Measurements from ENCODE around the gene SNTG2. TPM values are rescaled to one million over a fixed set of nuclear protein-coding genes. Genes with fewer than 3 reads are reported as not detected.

SNTG2 gene
- total and polyA plus RNA-seq, 4 donors = not detected

GRCh38 chr2:1393321-1393720 is 442.7 kb downstream of the SNTG2 start (continued):
- no peak for TF ChIP-seq ATF3 (IDR thresholded peaks at IDR 0.05)
- TF ChIP-seq YY1 (IDR thresholded peaks at IDR 0.05) = no peak
- TF ChIP-seq FOXA1 (IDR thresholded peaks at IDR 0.05) = no peak
- no peak for TF ChIP-seq MAX (IDR thresholded peaks at IDR 0.05)
- TF ChIP-seq FOXA2 (IDR thresholded peaks at IDR 0.05) = no peak
- no peak for TF ChIP-seq RAD21 (IDR thresholded peaks at IDR 0.05)
- no peak for TF ChIP-seq HNF4G (IDR thresholded peaks at IDR 0.05)
- no peak for TF ChIP-seq ZBTB33 (IDR thresholded peaks at IDR 0.05)
- no peak for TF ChIP-seq JUND (IDR thresholded peaks at IDR 0.05)
- TF ChIP-seq RXRA (IDR thresholded peaks at IDR 0.05) = no peak
- no peak for TF ChIP-seq TAF1 (conservative IDR thresholded peaks at IDR 0.05)
- TF ChIP-seq GABPA (IDR thresholded peaks at IDR 0.05 in 1 of 2, conservative IDR thresholded peaks at IDR 0.05 in 1 of 2) = no peak

GRCh38 chr2:1394709-1395408 is 444.2 kb downstream of the SNTG2 start:
- 83% methylated on average over 7 of the region's 7 CpGs for WGBS
- no peak for DNase-seq (ENCODE audit: low spot score)
- no peaks in the 10 kb centered on the region for H3K4me1 ChIP-seq (ENCODE audit: control insufficient read depth in 4 of 4, insufficient read depth in 4 of 4, low read length in 3 of 4)
- no peak overlapping the region for H3K27ac ChIP-seq (ENCODE audit: low read depth in 1 of 2, low read length in 2 of 2)
- H3K4me3 ChIP-seq (ENCODE audit: low read depth in 1 of 3, low read length in 3 of 3) = no peak overlapping the region
- H3K9ac ChIP-seq (ENCODE audit: low read depth in 1 of 2, low read length in 2 of 2) = no peak overlapping the region
- TF ChIP-seq TAF1 (conservative IDR thresholded peaks at IDR 0.05) (no peak), EGR1 (IDR thresholded peaks at IDR 0.05; ENCODE audit: low read depth in 2 of 2) (no peak), SP1 (IDR thresholded peaks at IDR 0.05) (no peak)
- no peaks in the 10 kb centered on the region for H3K36me3 ChIP-seq (ENCODE audit: control insufficient read depth in 4 of 4, insufficient read depth in 3 of 4, low read depth in 1 of 4, low read length in 3 of 4)
- H3K27me3 ChIP-seq (ENCODE audit: control insufficient read depth in 4 of 4, insufficient read depth in 4 of 4, low read length in 3 of 4) = peaks cover 0 to 4% (median 0%) of the 10 kb centered on the region in 4 donors
- no peaks in the 10 kb centered on the region for H3K9me3 ChIP-seq (ENCODE audit: control insufficient read depth in 4 of 4, low read length in 3 of 4)

GRCh38 chr2:1397350-1397749 is 446.7 kb downstream of the SNTG2 start:
- no peaks in the 10 kb centered on the region for H3K4me1 ChIP-seq (ENCODE audit: control insufficient read depth in 4 of 4, insufficient read depth in 4 of 4, low read length in 3 of 4)
- TF ChIP-seq TAF1 (conservative IDR thresholded peaks at IDR 0.05) = no peak
- no peak for TF ChIP-seq YY1 (IDR thresholded peaks at IDR 0.05)
- TF ChIP-seq REST (IDR thresholded peaks at IDR 0.05) = no peak
- no peak for TF ChIP-seq CTCF (IDR thresholded peaks at IDR 0.05; ENCODE audit: low read depth, low read length, missing input control)
- no peak for TF ChIP-seq SP1 (IDR thresholded peaks at IDR 0.05)
- TF ChIP-seq GABPA (IDR thresholded peaks at IDR 0.05 in 1 of 2, conservative IDR thresholded peaks at IDR 0.05 in 1 of 2) = no peak
- TF ChIP-seq FOXA2 (IDR thresholded peaks at IDR 0.05) = no peak
- no peak for TF ChIP-seq MAX (IDR thresholded peaks at IDR 0.05)
- no peak for TF ChIP-seq RXRA (IDR thresholded peaks at IDR 0.05)
- TF ChIP-seq HNF4G (IDR thresholded peaks at IDR 0.05) = no peak
- WGBS = 47% methylated on average over 4 of the region's 4 CpGs
- no peak overlapping the region for H3K27ac ChIP-seq (ENCODE audit: low read depth in 1 of 2, low read length in 2 of 2)
- H3K4me3 ChIP-seq (ENCODE audit: low read depth in 1 of 3, low read length in 3 of 3) = no peak overlapping the region
- peaks cover 0 to 4% (median 1%) of the 10 kb centered on the region in 4 donors for H3K27me3 ChIP-seq (ENCODE audit: control insufficient read depth in 4 of 4, insufficient read depth in 4 of 4, low read length in 3 of 4)
- DNase-seq (ENCODE audit: low spot score) = no peak
- no peak overlapping the region for H3K9ac ChIP-seq (ENCODE audit: low read depth in 1 of 2, low read length in 2 of 2)
- H3K36me3 ChIP-seq (ENCODE audit: control insufficient read depth in 4 of 4, insufficient read depth in 3 of 4, low read depth in 1 of 4, low read length in 3 of 4) = no peaks in the 10 kb centered on the region
- no peaks in the 10 kb centered on the region for H3K9me3 ChIP-seq (ENCODE audit: control insufficient read depth in 4 of 4, low read length in 3 of 4)
